Measurements from ENCODE around the gene KLHL3.
A peak's percentile ranks its signal among the peaks of the same experiment; 100 is the strongest.

The KLHL3 gene

GRCh38 chr5:137630972-137631370 lies 104.9 kb downstream of the KLHL3 start:
- no peak for DNase-seq

- no peak for DNase-seq
Observed at GRCh38 chr5:137630216-137630971, 105.5 kb downstream of the KLHL3 start.

- peak; percentile 10 for DNase-seq
Observed at GRCh38 chr5:137629646-137630045, 106.2 kb downstream of the KLHL3 start.

- no peak for DNase-seq
Observed at GRCh38 chr5:137627706-137628105, 108.2 kb downstream of the KLHL3 start.

GRCh38 chr5:137627293-137627692 lies 108.6 kb downstream of the KLHL3 start:
- DNase-seq: peak; percentile 40

GRCh38 chr5:137624786-137625349 lies 111.0 kb downstream of the KLHL3 start:
- DNase-seq: no peak

GRCh38 chr5:137622850-137623249 lies 113.0 kb downstream of the KLHL3 start:
- no peak for DNase-seq

GRCh38 chr5:137621861-137622823 lies 113.7 kb downstream of the KLHL3 start:
- DNase-seq: no peak

- no peak for DNase-seq
Observed at GRCh38 chr5:137621306-137621705, 114.6 kb downstream of the KLHL3 start.

GRCh38 chr5:137619191-137619870 lies 116.6 kb downstream of the KLHL3 start:
- DNase-seq: peak; percentile 36

GRCh38 chr5:137618476-137618875 lies 117.4 kb downstream of the KLHL3 start:
- no peak for DNase-seq

- DNase-seq: no peak
Observed at GRCh38 chr5:137617528-137618205, 118.2 kb downstream of the KLHL3 start.

- no peak for DNase-seq
Observed at GRCh38 chr5:137616046-137616445, 119.8 kb downstream of the KLHL3 start.

GRCh38 chr5:137615171-137615775 lies 120.6 kb downstream of the KLHL3 start:
- DNase-seq: no peak

- DNase-seq: no peak
Observed at GRCh38 chr5:137613554-137614265, 122.2 kb downstream of the KLHL3 start.

- no peak for DNase-seq
Observed at GRCh38 chr5:137612576-137612975, 123.3 kb downstream of the KLHL3 start.

GRCh38 chr5:137611794-137612435 lies 124.0 kb downstream of the KLHL3 start:
- no peak for DNase-seq

- DNase-seq: no peak
Observed at GRCh38 chr5:137611011-137611580, 124.8 kb downstream of the KLHL3 start.

- no peak for DNase-seq
Observed at GRCh38 chr5:137610598-137610997, 125.3 kb downstream of the KLHL3 start.

- no peak for DNase-seq
Observed at GRCh38 chr5:137609127-137609526, 126.8 kb downstream of the KLHL3 start.
